Natural killer cell (primary cell): ENCODE measurements around the gene PPOX. TPM values are rescaled to one million over a fixed set of nuclear protein-coding genes. Genes with fewer than 3 reads are reported as not detected.

Experiments used
- ATAC-seq, 3 donors: fragments of 150-1000 bp in 2 of 3; fragments of 200-7000 bp in 1 of 3; cut with Tn5 transposase; 1 replicate in 1 of 3; 2 replicates in 2 of 3; pipeline ENCODE4 v1.10.0; 2021; ENCODE audit warnings: mild to moderate bottlenecking in 2 of 3, moderate library complexity in 2 of 3
- DNase-seq, 2 donors: peaks; one replicate each; pipeline versions ENCODE4 v3.0.0 to v3.0.0-alpha.2; 2013 to 2021; ENCODE audit warnings: mixed read lengths in 1 of 2
- H3K27ac ChIP-seq: one replicate; pipeline ENCODE4 v1.5.1; 2013; ENCODE audit warnings: mild to moderate bottlenecking, low read length
- H3K27me3 ChIP-seq: one replicate; pipeline ENCODE4 v1.6.1; 2013; ENCODE audit warnings: low read length; ENCODE audit not compliant: control insufficient read depth, insufficient read depth
- H3K36me3 ChIP-seq: one replicate; pipeline ENCODE4 v1.6.1; 2013; ENCODE audit warnings: low read length; ENCODE audit not compliant: control insufficient read depth, insufficient read depth
- H3K4me1 ChIP-seq: one replicate; pipeline ENCODE4 v1.6.1; 2013; ENCODE audit warnings: low read length; ENCODE audit not compliant: control insufficient read depth, insufficient read depth
- H3K4me3 ChIP-seq: one replicate; pipeline ENCODE4 v1.5.1; 2013; ENCODE audit warnings: low read length
- H3K9me3 ChIP-seq: one replicate; pipeline ENCODE4 v1.6.1; 2013; ENCODE audit warnings: low read length; ENCODE audit not compliant: control insufficient read depth, insufficient read depth
- H3K27ac Mint-ChIP-seq, 2 donors: one replicate each; pipeline ENCODE4 v1.8.0; 2022; ENCODE audit warnings: mild to moderate bottlenecking in 2 of 2, mixed read lengths in 2 of 2, moderate library complexity in 1 of 2
- H3K27me3 Mint-ChIP-seq, 2 donors: one replicate each; pipeline ENCODE4 v1.8.0; 2022; ENCODE audit warnings: low read depth in 2 of 2, mixed read lengths in 2 of 2
- H3K36me3 Mint-ChIP-seq: one replicate; pipeline ENCODE4 v1.8.0; 2022; ENCODE audit warnings: mixed read lengths
- H3K4me1 Mint-ChIP-seq, 2 donors: one replicate each; pipeline ENCODE4 v1.8.0; 2022; ENCODE audit warnings: mixed read lengths in 2 of 2
- H3K4me3 Mint-ChIP-seq: one replicate; pipeline ENCODE4 v1.8.0; 2022; ENCODE audit warnings: mild to moderate bottlenecking, moderate library complexity, mixed read lengths
- H3K9me3 Mint-ChIP-seq, 2 donors: one replicate each; pipeline ENCODE4 v1.8.0; 2022; ENCODE audit warnings: mixed read lengths in 2 of 2
- WGBS: methylation state at CpG from one replicate; pipeline ENCODE4 v1.1.7; 2013; ENCODE audit warnings: missing lambda C conversion rate; ENCODE audit not compliant: insufficient coverage; 5-methylcytosine and 5-hydroxymethylcytosine counted together
- intact Hi-C: fragments of 100-400 bp; cut with micrococcal nuclease; formaldehyde crosslinking; loops from one replicate; pipeline ENCODE4 v1.14.2; 2022
- total RNA-seq, 4 donors: library from RNA; stranded (reverse); fragments of 120-200 nt in 1 of 4; gene quantifications; one replicate each; pipeline versions ENCODE4 v1.2.3 to v1.2.4, GENCODE V29; 2013 to 2022
- TF ChIP-seq, protein P1 (sequence below): fragments of 200-600 bp; IDR thresholded peaks from one replicate; pipeline ENCODE4 v1.8.0; 2022; ENCODE audit warnings: antibody characterized with exemption

PPOX gene
- total RNA-seq, 3 donors from 2014 or later (not counting 1 experiment from before 2014, with no cell fraction given), result 45.5 to 66.3 (median 57.4) TPM

- Histone ChIP-seq H3K9me3 (no peaks in the 10 kb centered on the region), H3K27me3 (no peaks in the 10 kb centered on the region), H3K4me3 (no peak overlapping the region), H3K27ac (no peak overlapping the region), H3K36me3 (peaks cover 61% of the 10 kb centered on the region), H3K4me1 (peaks cover 19% of the 10 kb centered on the region)
- peaks cover 22% of the 10 kb centered on the region for H3K36me3 Mint-ChIP-seq
- intact Hi-C loops, result no loop called here
- no peaks in the 10 kb centered on the region for H3K9me3 Mint-ChIP-seq
- ATAC-seq (no peak), DNase-seq (no peak)
- H3K27me3 Mint-ChIP-seq, result no peaks in the 10 kb centered on the region
- no peak overlapping the region for H3K27ac Mint-ChIP-seq
- WGBS, result 94% methylated on average over 8 of the region's 8 CpGs
- H3K4me1 Mint-ChIP-seq, result peaks cover 36 to 38% of the 10 kb centered on the region in 2 donors
- no peak overlapping the region for H3K4me3 Mint-ChIP-seq
- TF ChIP-seq, protein P1, sequence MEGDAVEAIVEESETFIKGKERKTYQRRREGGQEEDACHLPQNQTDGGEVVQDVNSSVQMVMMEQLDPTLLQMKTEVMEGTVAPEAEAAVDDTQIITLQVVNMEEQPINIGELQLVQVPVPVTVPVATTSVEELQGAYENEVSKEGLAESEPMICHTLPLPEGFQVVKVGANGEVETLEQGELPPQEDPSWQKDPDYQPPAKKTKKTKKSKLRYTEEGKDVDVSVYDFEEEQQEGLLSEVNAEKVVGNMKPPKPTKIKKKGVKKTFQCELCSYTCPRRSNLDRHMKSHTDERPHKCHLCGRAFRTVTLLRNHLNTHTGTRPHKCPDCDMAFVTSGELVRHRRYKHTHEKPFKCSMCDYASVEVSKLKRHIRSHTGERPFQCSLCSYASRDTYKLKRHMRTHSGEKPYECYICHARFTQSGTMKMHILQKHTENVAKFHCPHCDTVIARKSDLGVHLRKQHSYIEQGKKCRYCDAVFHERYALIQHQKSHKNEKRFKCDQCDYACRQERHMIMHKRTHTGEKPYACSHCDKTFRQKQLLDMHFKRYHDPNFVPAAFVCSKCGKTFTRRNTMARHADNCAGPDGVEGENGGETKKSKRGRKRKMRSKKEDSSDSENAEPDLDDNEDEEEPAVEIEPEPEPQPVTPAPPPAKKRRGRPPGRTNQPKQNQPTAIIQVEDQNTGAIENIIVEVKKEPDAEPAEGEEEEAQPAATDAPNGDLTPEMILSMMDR, result no peak
Observed at GRCh38 chr1:161207173-161207572, 40.9 kb downstream of the PPOX start.

DNA sequence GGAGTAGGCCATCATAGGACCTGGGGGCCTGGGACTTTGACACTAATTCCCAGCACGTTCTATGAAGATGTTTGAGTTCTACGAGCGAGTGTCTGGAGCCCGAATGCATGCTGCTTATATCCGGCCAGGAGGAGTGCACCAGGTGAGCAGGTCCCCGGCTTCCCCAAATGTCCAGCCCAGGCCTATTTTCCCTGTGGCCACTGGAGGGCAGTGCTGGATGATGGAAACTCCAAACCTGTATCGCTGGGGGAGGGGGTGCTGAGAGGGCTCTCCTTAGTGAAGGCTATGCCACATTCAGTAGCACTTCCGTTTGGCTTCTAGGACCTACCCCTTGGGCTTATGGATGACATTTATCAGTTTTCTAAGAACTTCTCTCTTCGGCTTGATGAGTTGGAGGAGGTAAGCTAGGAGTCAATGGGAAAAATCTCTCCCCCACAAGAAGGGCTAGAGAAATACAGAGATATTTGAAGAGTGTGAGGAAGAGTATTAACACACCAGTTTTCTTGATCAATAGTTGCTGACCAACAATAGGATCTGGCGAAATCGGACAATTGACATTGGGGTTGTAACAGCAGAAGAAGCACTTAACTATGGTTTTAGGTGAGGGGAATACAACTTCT lies 43.7 kb downstream of the PPOX start:
- 47% methylated on average over 10 of the region's 11 CpGs for WGBS
- H3K27ac ChIP-seq, result no peak overlapping the region

DNA sequence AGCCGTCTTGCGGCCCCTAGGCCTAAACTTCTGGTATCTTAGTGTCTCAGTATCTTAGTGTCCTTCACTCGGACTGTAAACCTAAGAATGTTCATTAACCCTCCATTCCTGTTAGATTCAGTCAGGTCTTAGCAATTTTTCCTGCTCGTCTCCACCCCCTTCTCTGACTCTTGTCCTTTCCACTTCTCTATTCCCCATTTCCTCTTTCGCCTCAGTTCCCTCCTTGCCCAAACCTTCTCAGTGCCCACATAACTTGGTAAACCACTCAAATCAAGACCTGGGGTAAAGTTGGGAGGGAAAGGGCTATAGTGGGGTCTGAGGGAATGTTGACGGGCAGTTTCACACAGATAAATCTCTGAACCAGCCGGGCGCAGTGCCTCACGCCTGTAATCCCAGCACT lies 48.1 kb downstream of the PPOX start:
- H3K4me3 Mint-ChIP-seq, result peak overlapping the region; percentile 95
- WGBS, result 95% methylated on average over 8 of the region's 9 CpGs
- DNase-seq (no peak), ATAC-seq (no peak)
- intact Hi-C loops, result loop anchor here (10.0 kb wide), 2 partner anchors 330 to 520 kb away; partner anchors contain the start of gene FCGR3A
- H3K9me3 Mint-ChIP-seq, result no peaks in the 10 kb centered on the region
- H3K36me3 Mint-ChIP-seq, result peaks cover 18% of the 10 kb centered on the region
- H3K27me3 ChIP-seq, result no peaks in the 10 kb centered on the region
- H3K36me3 ChIP-seq, result peaks cover 60% of the 10 kb centered on the region
- no peaks in the 10 kb centered on the region for H3K27me3 Mint-ChIP-seq
- peak overlapping the region; percentile 96 to 99 for H3K27ac Mint-ChIP-seq
- no peaks in the 10 kb centered on the region for H3K9me3 ChIP-seq
- H3K4me3 ChIP-seq, result no peak overlapping the region
- H3K27ac ChIP-seq, result peak overlapping the region; percentile 86
- TF ChIP-seq, protein P1, result no peak
- peaks cover 66 to 68% of the 10 kb centered on the region in 2 donors for H3K4me1 Mint-ChIP-seq
- peaks cover 39% of the 10 kb centered on the region for H3K4me1 ChIP-seq

More for the DNA sequence above, 43.7 kb downstream of the PPOX start:
- peaks cover 22% of the 10 kb centered on the region for H3K36me3 Mint-ChIP-seq
- no peaks in the 10 kb centered on the region for H3K9me3 Mint-ChIP-seq
- H3K27ac Mint-ChIP-seq, result peak overlapping the region; percentile 77 to 87
- TF ChIP-seq, protein P1, result peak; percentile 77
- Histone ChIP-seq H3K27me3 (no peaks in the 10 kb centered on the region), H3K4me1 (peaks cover 16% of the 10 kb centered on the region), H3K9me3 (no peaks in the 10 kb centered on the region), H3K36me3 (peaks cover 72% of the 10 kb centered on the region), H3K4me3 (no peak overlapping the region)
- peak; percentile 74 to 86 for DNase-seq
- peak; percentile 96 to 100 (median 99) for ATAC-seq
- H3K4me1 Mint-ChIP-seq, result peaks cover 38 to 45% of the 10 kb centered on the region in 2 donors
- H3K4me3 Mint-ChIP-seq, result peak overlapping the region; percentile 52
- intact Hi-C loops, result loop anchor here (1.0 to 10.0 kb wide), 4 partner anchors 15 to 525 kb away; partner anchors contain the start of gene FCGR3A
- H3K27me3 Mint-ChIP-seq, result no peaks in the 10 kb centered on the region
